ENCODE data around the gene C9orf152. TPM values are rescaled to one million over a fixed set of nuclear protein-coding genes. Genes with fewer than 3 reads are reported as not detected.

The C9orf152 gene
- total RNA-seq, 1 donor from 2014 or later = not detected

DNA sequence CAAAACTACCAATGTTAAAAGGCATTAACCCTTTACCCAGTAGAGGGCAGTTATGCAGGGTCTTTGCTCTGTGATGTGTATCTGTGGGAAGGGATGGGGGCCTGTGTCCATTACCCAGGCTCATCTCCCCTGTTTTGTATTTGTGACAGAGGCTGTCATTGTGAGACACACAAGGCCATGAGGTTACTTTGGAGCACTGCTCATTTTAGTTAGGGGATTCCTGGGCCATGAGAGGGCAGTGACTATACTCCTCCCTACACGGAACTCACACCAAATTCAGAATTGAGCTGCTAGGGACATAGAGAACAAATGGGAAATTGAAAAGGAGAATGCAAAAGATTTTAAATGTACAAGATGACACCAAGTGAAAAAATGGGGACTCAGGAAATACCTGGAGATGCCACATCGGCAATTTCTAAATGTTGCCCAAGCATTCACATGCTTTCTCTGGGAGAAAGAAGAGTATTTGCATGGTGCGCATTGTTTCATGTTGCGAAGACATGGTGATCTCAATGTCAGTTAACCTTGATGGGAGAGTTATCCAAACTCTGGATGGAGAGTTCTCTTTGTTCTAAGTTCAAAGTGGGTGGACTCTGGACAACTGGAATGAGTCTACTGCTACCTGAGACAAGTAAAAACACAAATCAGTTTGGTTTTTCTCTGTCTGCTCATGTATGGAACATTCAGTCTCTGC lies 32.5 kb downstream of the C9orf152 start:
- Histone ChIP-seq H3K36me3 (no peaks in the 10 kb centered on the region), H4K20me1 (ENCODE audit: low read depth) (no peaks in the 10 kb centered on the region), H3K4me2 (no peak overlapping the region), H3K9ac (no peak overlapping the region), H3F3A (ENCODE audit: low read depth) (no peaks in the 10 kb centered on the region), H3K79me2 (ENCODE audit: low read depth) (no peaks in the 10 kb centered on the region), H3K27me3 (no peaks in the 10 kb centered on the region), H3K27ac (no peak overlapping the region), H3K4me1 (no peaks in the 10 kb centered on the region), H2AFZ (replicated peaks) (no peak overlapping the region), H3K4me3 (no peak overlapping the region), H3K9me3 (ENCODE audit: low read depth) (no peaks in the 10 kb centered on the region)
- TF ChIP-seq, protein P1, sequence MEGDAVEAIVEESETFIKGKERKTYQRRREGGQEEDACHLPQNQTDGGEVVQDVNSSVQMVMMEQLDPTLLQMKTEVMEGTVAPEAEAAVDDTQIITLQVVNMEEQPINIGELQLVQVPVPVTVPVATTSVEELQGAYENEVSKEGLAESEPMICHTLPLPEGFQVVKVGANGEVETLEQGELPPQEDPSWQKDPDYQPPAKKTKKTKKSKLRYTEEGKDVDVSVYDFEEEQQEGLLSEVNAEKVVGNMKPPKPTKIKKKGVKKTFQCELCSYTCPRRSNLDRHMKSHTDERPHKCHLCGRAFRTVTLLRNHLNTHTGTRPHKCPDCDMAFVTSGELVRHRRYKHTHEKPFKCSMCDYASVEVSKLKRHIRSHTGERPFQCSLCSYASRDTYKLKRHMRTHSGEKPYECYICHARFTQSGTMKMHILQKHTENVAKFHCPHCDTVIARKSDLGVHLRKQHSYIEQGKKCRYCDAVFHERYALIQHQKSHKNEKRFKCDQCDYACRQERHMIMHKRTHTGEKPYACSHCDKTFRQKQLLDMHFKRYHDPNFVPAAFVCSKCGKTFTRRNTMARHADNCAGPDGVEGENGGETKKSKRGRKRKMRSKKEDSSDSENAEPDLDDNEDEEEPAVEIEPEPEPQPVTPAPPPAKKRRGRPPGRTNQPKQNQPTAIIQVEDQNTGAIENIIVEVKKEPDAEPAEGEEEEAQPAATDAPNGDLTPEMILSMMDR (IDR thresholded peaks at IDR 0.05) = no peak
- no peak for TF ChIP-seq EZH2phosphoT487 (IDR thresholded peaks at IDR 0.05)
- TF ChIP-seq EZH2 (IDR thresholded peaks at IDR 0.05) = no peak
- H3K9me3 Mint-ChIP-seq = no peaks in the 10 kb centered on the region
- peaks cover 3% of the 10 kb centered on the region for H3K4me1 Mint-ChIP-seq
- H3K27me3 Mint-ChIP-seq (ENCODE audit: insufficient read depth, low read depth) = no peaks in the 10 kb centered on the region
- DNase-seq (ENCODE audit: low spot score) = no peak
- H3K27ac Mint-ChIP-seq = no peak overlapping the region
- H3K4me3 Mint-ChIP-seq = no peak overlapping the region
- H3K36me3 Mint-ChIP-seq = peaks cover 6% of the 10 kb centered on the region

DNA sequence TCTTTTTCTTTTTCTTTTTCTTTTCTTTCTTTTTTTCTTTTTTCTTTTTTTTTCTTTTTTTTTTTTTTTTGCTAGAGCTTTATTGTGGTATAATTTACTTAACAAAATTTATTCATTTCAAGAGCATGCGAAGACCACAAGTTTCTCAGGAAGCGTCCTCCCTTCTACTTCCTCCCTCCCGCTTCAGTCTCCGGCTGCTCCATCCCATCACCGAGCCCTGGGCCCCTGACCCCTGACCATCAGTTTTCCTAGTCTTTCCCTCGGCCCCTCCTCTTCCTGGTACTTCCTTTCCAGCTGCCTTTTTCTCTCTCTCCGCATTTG lies 34.7 kb downstream of the C9orf152 start:
- H3K27me3 ChIP-seq = no peaks in the 10 kb centered on the region
- H3K4me3 ChIP-seq = no peak overlapping the region
- H3K36me3 ChIP-seq = no peaks in the 10 kb centered on the region
- peaks cover 13% of the 10 kb centered on the region for H3K36me3 Mint-ChIP-seq
- H3K9me3 Mint-ChIP-seq = no peaks in the 10 kb centered on the region
- no peak overlapping the region for H3K4me2 ChIP-seq
- no peaks in the 10 kb centered on the region for H4K20me1 ChIP-seq (ENCODE audit: low read depth)
- H3K27ac ChIP-seq = no peak overlapping the region
- no peaks in the 10 kb centered on the region for H3K9me3 ChIP-seq (ENCODE audit: low read depth)
- H3K9ac ChIP-seq = no peak overlapping the region
- H3K4me1 Mint-ChIP-seq = peaks cover 3% of the 10 kb centered on the region
- no peaks in the 10 kb centered on the region for H3K27me3 Mint-ChIP-seq (ENCODE audit: insufficient read depth, low read depth)
- H2AFZ ChIP-seq (replicated peaks) = no peak overlapping the region
- no peak for DNase-seq (ENCODE audit: low spot score)
- no peaks in the 10 kb centered on the region for H3K4me1 ChIP-seq
- no peaks in the 10 kb centered on the region for H3F3A ChIP-seq (ENCODE audit: low read depth)
- H3K27ac Mint-ChIP-seq = no peak overlapping the region
- TF ChIP-seq EZH2phosphoT487 (IDR thresholded peaks at IDR 0.05) (no peak), EZH2 (IDR thresholded peaks at IDR 0.05) (no peak)
- TF ChIP-seq, protein P1 (IDR thresholded peaks at IDR 0.05) = no peak
- no peak overlapping the region for H3K4me3 Mint-ChIP-seq
- no peaks in the 10 kb centered on the region for H3K79me2 ChIP-seq (ENCODE audit: low read depth)

DNA sequence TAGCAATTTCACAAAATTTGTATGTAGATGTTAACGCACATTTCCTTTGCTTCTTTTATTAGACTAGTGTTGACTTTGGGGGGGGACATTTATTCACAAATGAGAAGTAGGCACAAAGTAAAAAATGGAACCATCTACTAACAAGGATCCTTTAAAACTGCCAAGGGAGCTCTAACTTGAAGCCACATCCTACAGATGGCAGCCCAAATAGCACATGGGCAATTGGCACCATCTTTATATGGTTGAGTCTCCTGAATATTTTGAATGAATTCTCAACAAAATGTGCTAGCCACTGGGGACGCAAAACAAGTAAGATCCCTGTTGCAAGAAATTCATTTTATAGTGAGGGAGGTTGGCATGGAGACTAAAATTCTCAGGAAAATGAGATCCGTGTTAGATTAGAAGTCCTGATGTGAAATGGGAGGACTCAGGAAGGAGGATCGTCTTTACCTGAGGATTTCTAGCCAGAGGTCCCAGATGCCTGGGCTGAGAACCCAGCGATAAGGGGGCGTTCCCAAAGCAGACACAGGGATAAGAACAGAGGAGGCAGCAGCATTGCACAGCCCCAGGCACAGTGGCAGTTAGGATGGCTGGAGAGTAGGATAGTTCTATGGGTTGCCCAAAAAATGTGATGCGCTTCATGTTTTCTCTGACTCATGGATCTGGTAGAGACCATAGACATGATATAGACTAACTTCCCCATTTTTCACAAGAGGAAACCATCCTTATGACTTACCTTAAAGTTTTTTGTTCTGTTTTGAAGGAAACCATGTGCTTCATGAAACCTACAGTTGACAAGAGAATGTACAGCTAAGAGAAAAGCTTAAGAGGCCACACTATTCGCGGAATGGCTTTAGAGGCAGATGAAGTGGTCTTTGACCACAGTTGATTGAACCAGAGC lies 37.4 kb downstream of the C9orf152 start:
- no peaks in the 10 kb centered on the region for H3K27me3 Mint-ChIP-seq (ENCODE audit: insufficient read depth, low read depth)
- H3K27me3 ChIP-seq = no peaks in the 10 kb centered on the region

More for the DNA sequence above, 37.4 kb downstream of the C9orf152 start:
- Histone ChIP-seq H2AFZ (replicated peaks) (no peak overlapping the region), H3K9ac (no peak overlapping the region), H3K79me2 (ENCODE audit: low read depth) (no peaks in the 10 kb centered on the region), H3K27ac (no peak overlapping the region), H3K4me2 (no peak overlapping the region), H3K36me3 (no peaks in the 10 kb centered on the region), H3K4me1 (no peaks in the 10 kb centered on the region), H4K20me1 (ENCODE audit: low read depth) (no peaks in the 10 kb centered on the region), H3K9me3 (ENCODE audit: low read depth) (no peaks in the 10 kb centered on the region), H3F3A (ENCODE audit: low read depth) (no peaks in the 10 kb centered on the region), H3K4me3 (no peak overlapping the region)
- peaks cover 3% of the 10 kb centered on the region for H3K4me1 Mint-ChIP-seq
- TF ChIP-seq EZH2phosphoT487 (IDR thresholded peaks at IDR 0.05) = no peak
- TF ChIP-seq EZH2 (IDR thresholded peaks at IDR 0.05) = no peak
- TF ChIP-seq, protein P1 (IDR thresholded peaks at IDR 0.05) = no peak
- DNase-seq (ENCODE audit: low spot score) = no peak
- peaks cover 15% of the 10 kb centered on the region for H3K36me3 Mint-ChIP-seq
- H3K4me3 Mint-ChIP-seq = no peak overlapping the region
- no peak overlapping the region for H3K27ac Mint-ChIP-seq
- H3K9me3 Mint-ChIP-seq = no peaks in the 10 kb centered on the region
